ENCODE results near the gene FLVCR1. TPM values are rescaled to one million over a fixed set of nuclear protein-coding genes. Genes with fewer than 3 reads are reported as not detected.

The FLVCR1 gene
- total RNA-seq, result 29.7 TPM

DNA sequence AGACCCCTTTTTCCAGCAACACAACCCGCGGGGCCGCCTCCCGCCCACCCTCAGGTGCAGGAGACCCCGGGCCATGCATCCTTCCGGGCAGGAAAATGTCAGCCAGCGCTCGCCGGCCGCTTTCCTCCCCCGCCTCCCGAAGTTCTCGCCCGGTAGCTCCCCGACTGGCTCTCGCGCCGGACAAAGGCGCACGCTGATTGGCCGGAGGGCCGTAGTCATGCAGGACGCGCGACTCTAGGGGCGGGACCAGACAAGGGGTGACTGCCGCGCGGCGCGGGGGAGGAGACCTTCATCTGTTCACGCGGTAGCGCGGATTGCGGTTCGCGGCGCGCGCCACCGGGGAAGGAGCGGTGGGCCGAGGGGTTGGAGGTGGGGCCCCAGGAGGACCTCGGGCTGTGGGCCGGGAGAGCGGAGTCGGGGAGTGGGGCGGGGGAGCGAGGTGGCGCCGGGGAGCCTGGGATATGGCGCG is at the start of gene FLVCR1:
Gene FLVCR1 (plus strand): TSS at position 284 of the 469 bp plus-strand sequence. CDS start 178 bp downstream, at position 462.

DNA sequence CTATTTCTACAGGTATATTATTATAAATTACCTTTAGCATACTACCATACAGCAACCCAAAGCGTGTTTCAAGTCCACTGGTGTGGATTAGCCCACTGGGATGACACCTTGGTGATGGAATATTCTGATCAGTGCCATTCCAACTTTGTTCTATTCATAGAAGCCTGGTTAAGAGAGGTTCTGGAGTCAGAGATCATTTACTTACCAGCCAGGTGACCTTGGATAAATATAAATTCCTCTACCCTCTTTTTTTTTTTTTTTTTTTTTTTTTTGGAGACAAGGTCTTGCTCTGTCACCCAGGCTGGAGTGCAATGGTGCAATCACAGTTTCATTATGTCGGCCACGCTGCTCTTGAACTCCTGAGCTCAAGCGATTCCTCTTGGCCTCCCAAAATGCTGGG is 10.5 kb upstream of the FLVCR1 start, which contains the start of gene SPATA45:
Gene SPATA45 (minus strand): TSS at position 101 of the 400 bp plus-strand sequence. CDS start 11,500 bp downstream, outside the sequence.

Other genes with a start within 250 kb of the FLVCR1 start
- 15.1 TPM for gene ATF3, start 249.5 kb upstream of the FLVCR1 start, total RNA-seq
- 1.1 TPM for gene BATF3, start 158.4 kb upstream of the FLVCR1 start, total RNA-seq
- 68.0 TPM for gene NSL1, start 66.5 kb upstream of the FLVCR1 start, total RNA-seq
- gene TATDN3, start 66.4 kb upstream of the FLVCR1 start, total RNA-seq, result 20.7 TPM
- gene SPATA45, start 10.6 kb upstream of the FLVCR1 start, total RNA-seq, result not detected
- 47.9 TPM for gene VASH2, start 92.3 kb downstream of the FLVCR1 start, total RNA-seq
- 87.3 TPM for gene ANGEL2, start 157.6 kb downstream of the FLVCR1 start, total RNA-seq
- 61.7 TPM for gene RPS6KC1, start 193.0 kb downstream of the FLVCR1 start, total RNA-seq